Testis (tissue), 2 donors: ENCODE results near the gene EPB41.

Experiments used
- CTCF ChIP-seq, 3 experiments: fragments of 450-650 bp in 2 of 3; fragments of 200-600 bp in 1 of 3; sonication (generic) in 1 of 3; IDR thresholded peaks; one replicate each; pipeline ENCODE4 v1.5.1; 2016 to 2019; ENCODE audit warnings: antibody characterized with exemption in 3 of 3, mild to moderate bottlenecking in 2 of 3, moderate library complexity in 1 of 3
- POLR2A ChIP-seq: fragments of 450-650 bp; IDR thresholded peaks from one replicate; pipeline ENCODE4 v1.6.1; 2017; ENCODE audit warnings: antibody characterized with exemption, mild to moderate bottlenecking, moderate library complexity

- TF ChIP-seq CTCF (IDR thresholded peaks at IDR 0.05) (no peak), POLR2A (no peak)
Measured at GRCh38 chr1:29057700-29058099, 143.3 kb downstream of the EPB41 start.
